GM21447 (cell line): ENCODE data around the gene HSPA6.
"Not testable (repeated sequence)": the region's sequence is repeated elsewhere in the genome, so short reads cannot be mapped to it uniquely, and the experiment has no call there.

Source experiments
- ATAC-seq: cut with Tn5 transposase; IDR thresholded peaks from one replicate; pipeline ENCODE4 v1.9.1; 2021; ENCODE audit not compliant: unreplicated experiment

The HSPA6 gene

GRCh38 chr1:161557506-161558450 lies 33.4 kb downstream of the HSPA6 start:
- not testable (repeated sequence) for ATAC-seq

- ATAC-seq = not testable (repeated sequence)
Observed at GRCh38 chr1:161560960-161561715, 36.8 kb downstream of the HSPA6 start.

GRCh38 chr1:161562441-161562840 lies 38.1 kb downstream of the HSPA6 start:
- ATAC-seq = not testable (repeated sequence)

- not testable (repeated sequence) for ATAC-seq
Observed at GRCh38 chr1:161563522-161563921, 39.2 kb downstream of the HSPA6 start.

GRCh38 chr1:161566602-161566960 lies 42.2 kb downstream of the HSPA6 start:
- not testable (repeated sequence) for ATAC-seq

GRCh38 chr1:161571703-161572102 lies 47.4 kb downstream of the HSPA6 start:
- ATAC-seq = not testable (repeated sequence)
